Epithelial cell of proximal tubule (primary cell): ENCODE measurements around the gene RBM17. TPM values are rescaled to one million over a fixed set of nuclear protein-coding genes. Genes with fewer than 3 reads are reported as not detected.
"Not testable (repeated sequence)": the region's sequence is repeated elsewhere in the genome, so short reads cannot be mapped to it uniquely, and the experiment has no call there.

ENCODE experiments used
- DNase-seq: peaks from one replicate; pipeline ENCODE4 v3.0.0-alpha.2; 2011; ENCODE audit warnings: low read depth
- H3K4me3 ChIP-seq: 2 replicates; pipeline ENCODE4 v1.5.1; 2011; ENCODE audit warnings: low read depth, mild to moderate bottlenecking, low read length
- CTCF ChIP-seq: conservative IDR thresholded peaks from 2 replicates; pipeline ENCODE4 v1.5.1; 2012; ENCODE audit warnings: low read depth, mild to moderate bottlenecking, low read length
- total RNA-seq: library from RNA; depleted of rRNA; stranded (reverse); fragments of >200 nt; gene quantifications from 2 replicates; pipeline ENCODE4 v1.2.3, GENCODE V29; 2015

RBM17 gene
- total RNA-seq, 1 donor from 2014 or later, result 57.3 TPM

GRCh38 chr10:6058682-6059475 is 30.0 kb upstream of the RBM17 start:
- no peak for TF ChIP-seq CTCF
- no peak overlapping the region for H3K4me3 ChIP-seq
- DNase-seq, result no peak

GRCh38 chr10:6059506-6059905 is 29.3 kb upstream of the RBM17 start:
- H3K4me3 ChIP-seq, result no peak overlapping the region
- no peak for TF ChIP-seq CTCF
- DNase-seq, result no peak

GRCh38 chr10:6061056-6061455 is 27.8 kb upstream of the RBM17 start:
- H3K4me3 ChIP-seq, result no peak overlapping the region
- DNase-seq, result no peak
- no peak for TF ChIP-seq CTCF

GRCh38 chr10:6062101-6062771 is 26.6 kb upstream of the RBM17 start, which contains the start of gene IL2RA:
Gene IL2RA, minus strand, starts transcription at chr10:6062367. Its CDS starts 216 bp downstream, at chr10:6062151.
- no peak for DNase-seq
- no peak for TF ChIP-seq CTCF
- H3K4me3 ChIP-seq, result no peak within 1 kb of the TSS

GRCh38 chr10:6064119-6064518 is 24.7 kb upstream of the RBM17 start:
- DNase-seq, result no peak
- TF ChIP-seq CTCF, result no peak
- H3K4me3 ChIP-seq, result no peak overlapping the region

GRCh38 chr10:6064726-6065125 is 24.1 kb upstream of the RBM17 start:
- not testable (repeated sequence) for DNase-seq

GRCh38 chr10:6065406-6065805 is 23.4 kb upstream of the RBM17 start:
- H3K4me3 ChIP-seq, result no peak overlapping the region
- no peak for TF ChIP-seq CTCF
- DNase-seq, result no peak

More at GRCh38 chr10:6064726-6065125, 24.1 kb upstream of the RBM17 start:
- not testable (repeated sequence) for H3K4me3 ChIP-seq
